ENCODE measurements around the gene MYO7A.

Gene MYO7A

DNA sequence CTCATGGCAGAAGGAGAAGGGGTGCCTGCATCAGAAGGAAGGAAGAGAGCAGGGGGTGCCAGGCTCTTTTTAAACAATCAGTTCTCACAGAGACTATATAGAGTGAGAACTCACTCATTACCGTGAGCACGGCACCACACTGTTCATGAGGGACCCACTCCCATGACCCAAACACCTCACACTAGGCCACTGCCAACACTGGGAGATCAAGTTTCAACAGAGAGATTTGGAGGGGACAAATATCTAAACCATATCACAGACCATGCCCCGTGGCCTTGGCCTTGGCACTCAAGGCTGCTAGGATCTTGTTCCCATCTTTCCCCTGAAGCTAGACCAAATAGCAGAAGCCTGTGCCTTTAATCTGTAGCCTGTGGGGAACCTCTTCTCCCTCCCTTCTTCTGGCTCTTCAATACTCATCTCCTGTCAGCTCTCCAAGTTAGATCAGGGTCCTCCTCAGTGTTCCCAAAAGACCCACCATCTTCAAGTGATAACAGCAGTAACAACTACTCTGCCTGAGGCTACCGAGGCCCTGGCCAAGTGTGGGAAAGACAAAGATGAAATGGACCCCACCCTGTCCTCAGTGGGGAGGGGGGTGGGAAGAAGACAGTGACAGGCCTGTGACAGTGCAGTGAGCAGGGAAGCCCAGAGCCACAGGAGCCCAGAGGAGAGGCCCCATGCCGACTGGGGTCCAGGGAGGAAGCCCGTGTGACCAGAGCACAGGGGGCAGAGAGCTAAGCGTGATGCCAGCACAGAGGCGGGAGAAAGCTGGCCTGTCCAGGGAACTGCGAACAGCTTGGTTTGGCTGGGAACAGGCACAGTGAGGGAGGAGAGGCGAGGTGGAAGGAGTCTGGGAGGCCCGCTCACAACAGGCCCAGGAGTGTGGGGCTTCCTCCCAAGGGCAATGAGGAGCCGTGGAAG lies 72.6 kb downstream of the MYO7A start:
- no peak for DNase-seq (ENCODE audit: low spot score)
- TF ChIP-seq, protein P1, sequence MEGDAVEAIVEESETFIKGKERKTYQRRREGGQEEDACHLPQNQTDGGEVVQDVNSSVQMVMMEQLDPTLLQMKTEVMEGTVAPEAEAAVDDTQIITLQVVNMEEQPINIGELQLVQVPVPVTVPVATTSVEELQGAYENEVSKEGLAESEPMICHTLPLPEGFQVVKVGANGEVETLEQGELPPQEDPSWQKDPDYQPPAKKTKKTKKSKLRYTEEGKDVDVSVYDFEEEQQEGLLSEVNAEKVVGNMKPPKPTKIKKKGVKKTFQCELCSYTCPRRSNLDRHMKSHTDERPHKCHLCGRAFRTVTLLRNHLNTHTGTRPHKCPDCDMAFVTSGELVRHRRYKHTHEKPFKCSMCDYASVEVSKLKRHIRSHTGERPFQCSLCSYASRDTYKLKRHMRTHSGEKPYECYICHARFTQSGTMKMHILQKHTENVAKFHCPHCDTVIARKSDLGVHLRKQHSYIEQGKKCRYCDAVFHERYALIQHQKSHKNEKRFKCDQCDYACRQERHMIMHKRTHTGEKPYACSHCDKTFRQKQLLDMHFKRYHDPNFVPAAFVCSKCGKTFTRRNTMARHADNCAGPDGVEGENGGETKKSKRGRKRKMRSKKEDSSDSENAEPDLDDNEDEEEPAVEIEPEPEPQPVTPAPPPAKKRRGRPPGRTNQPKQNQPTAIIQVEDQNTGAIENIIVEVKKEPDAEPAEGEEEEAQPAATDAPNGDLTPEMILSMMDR (IDR thresholded peaks at IDR 0.05; ENCODE audit: extremely low read depth, insufficient read depth, missing control alignments), result no peak
- in situ Hi-C loops (cut with MboI; ENCODE audit: low pct_unique_long_range_greater_than_20kb, low sequenced_read_pairs, unreplicated experiment), result no loop called here

DNA sequence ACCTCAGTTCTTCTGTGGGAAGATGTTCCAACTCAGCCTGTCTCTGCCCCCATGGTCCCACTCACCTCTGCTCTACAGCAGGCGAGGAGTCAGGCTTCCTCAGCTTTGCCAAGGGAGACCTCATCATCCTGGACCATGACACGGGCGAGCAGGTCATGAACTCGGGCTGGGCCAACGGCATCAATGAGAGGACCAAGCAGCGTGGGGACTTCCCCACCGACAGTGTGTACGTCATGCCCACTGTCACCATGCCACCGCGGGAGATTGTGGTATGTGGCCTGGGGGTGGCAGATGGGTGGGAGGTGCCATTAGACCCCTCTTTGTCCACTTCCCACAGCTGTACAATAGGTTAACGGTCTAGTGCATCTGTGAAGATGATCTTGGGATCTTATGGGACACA lies 73.3 kb downstream of the MYO7A start:
- DNase-seq (ENCODE audit: low spot score), result no peak
- TF ChIP-seq, protein P1 (IDR thresholded peaks at IDR 0.05; ENCODE audit: extremely low read depth, insufficient read depth, missing control alignments), result no peak
- in situ Hi-C loops (cut with MboI; ENCODE audit: low pct_unique_long_range_greater_than_20kb, low sequenced_read_pairs, unreplicated experiment), result no loop called here

DNA sequence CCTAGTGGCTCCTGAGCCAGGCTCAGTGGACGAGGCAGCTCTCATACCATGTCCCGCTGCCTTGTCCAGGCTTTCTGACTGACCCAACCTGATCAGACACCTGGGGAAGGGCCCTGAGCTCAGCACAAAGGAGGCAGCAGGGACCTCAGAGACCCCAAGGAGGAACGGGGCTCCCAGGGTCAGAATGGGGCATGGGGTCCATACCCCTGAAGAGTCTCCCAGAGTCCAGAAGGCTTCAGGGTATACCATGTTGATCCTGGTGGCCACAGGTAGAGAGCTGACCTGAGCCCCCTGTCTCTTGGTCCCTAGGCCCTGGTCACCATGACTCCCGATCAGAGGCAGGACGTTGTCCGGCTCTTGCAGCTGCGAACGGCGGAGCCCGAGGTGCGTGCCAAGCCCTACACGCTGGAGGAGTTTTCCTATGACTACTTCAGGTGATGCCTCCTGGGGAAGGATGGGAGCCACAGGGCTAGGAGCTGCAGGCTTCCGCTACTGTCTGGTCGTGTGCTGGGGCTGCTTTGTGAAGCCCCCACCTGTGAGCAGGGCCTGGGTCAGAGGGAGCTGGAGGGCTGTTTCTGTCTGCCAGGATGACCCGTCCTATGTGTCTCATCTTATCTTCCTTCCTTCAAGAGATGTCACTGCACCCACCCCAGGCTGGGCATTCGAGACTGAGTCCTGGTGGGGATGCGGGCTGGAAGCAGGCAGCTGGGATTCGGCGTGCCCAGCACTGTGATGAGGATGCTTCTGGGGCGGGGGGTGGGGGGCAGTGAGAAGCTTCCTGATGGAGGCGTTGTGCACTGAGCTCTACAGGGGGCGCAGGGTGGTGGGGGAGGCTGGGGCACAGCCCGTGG lies 74.2 kb downstream of the MYO7A start:
- DNase-seq (ENCODE audit: low spot score), result no peak
- in situ Hi-C loops (cut with MboI; ENCODE audit: low pct_unique_long_range_greater_than_20kb, low sequenced_read_pairs, unreplicated experiment), result no loop called here
- TF ChIP-seq, protein P1 (IDR thresholded peaks at IDR 0.05; ENCODE audit: extremely low read depth, insufficient read depth, missing control alignments), result no peak

DNA sequence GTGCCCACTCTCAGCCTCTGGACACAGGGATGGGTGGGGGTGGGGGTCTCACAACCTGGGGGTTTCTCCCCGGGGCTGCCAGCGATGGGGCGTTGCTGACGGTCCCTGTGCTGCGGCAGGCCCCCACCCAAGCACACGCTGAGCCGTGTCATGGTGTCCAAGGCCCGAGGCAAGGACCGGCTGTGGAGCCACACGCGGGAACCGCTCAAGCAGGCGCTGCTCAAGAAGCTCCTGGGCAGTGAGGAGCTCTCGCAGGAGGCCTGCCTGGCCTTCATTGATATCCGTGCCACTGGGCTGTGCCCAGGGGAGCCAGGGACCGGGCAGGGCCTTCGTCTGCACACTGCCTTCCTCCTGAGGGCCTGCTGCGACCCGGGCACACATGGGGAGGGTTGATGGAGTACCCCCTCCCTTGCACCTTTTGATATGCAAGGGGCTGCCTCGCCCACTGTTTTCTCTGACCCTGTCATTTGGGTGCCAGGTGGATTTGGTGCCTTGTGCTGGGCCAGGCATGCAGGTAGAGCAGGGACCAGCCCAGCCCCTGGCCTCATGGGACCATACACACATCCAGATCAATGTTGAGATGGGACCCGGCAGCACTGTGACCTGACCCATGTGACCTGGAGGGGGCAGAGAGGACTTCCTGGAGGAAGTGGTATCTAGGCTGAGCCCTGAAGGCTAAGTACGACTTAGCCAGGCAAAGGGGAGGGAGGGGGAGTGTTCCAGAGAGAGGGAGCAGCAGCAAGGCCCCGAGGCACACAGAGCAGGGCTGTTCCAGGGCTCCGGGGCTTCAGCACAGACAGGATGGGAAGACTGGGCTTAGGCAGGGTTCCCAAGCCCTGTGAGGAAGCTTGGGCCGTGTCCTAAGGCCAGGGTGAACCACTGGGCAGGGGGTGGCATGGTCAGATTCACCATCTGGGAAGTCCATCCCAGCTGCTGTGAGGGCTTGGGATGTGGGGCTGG lies 75.2 kb downstream of the MYO7A start:
- TF ChIP-seq, protein P1 (IDR thresholded peaks at IDR 0.05; ENCODE audit: extremely low read depth, insufficient read depth, missing control alignments), result no peak
- no peak for DNase-seq (ENCODE audit: low spot score)
- in situ Hi-C loops (cut with MboI; ENCODE audit: low pct_unique_long_range_greater_than_20kb, low sequenced_read_pairs, unreplicated experiment), result no loop called here

DNA sequence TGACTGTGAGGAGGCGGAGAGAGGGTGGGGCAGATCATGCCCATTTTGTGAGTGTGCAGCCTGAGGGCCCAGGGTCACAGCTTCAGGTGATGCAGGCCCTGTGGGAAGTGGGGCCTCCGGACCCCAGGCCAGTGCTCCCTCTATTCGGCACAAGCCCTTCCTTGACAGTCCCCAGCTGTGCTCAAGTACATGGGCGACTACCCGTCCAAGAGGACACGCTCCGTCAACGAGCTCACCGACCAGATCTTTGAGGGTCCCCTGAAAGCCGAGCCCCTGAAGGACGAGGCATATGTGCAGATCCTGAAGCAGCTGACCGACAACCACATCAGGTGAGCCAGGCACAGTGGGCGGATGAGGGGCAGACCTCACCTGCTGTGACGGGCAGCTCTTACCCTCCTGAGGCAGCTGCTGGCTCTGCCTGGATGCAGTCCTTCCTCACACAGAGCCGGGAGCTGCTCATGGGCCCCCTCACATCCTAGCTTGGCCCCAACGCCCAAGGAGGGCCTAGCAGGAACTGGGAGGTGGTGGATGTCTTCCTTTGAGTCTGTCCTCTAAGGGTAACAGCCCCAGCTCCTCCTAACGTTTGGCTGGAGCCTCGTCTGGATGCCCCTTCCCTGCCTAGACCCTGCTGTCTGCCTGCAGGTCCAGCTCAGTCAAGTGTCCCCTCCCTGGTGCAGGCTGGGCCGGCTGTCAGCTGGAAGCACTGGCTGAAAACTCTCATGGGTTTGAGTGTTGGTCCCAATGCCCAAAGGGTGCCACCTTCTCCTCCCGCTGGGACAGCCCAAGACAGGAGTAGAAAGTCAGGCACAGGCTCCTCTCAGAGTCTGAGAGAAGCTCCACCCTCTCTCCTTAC lies 76.1 kb downstream of the MYO7A start:
- in situ Hi-C loops (cut with MboI; ENCODE audit: low pct_unique_long_range_greater_than_20kb, low sequenced_read_pairs, unreplicated experiment), result no loop called here
- TF ChIP-seq, protein P1 (IDR thresholded peaks at IDR 0.05; ENCODE audit: extremely low read depth, insufficient read depth, missing control alignments), result no peak
- no peak for DNase-seq (ENCODE audit: low spot score)
